COLO668 (cell line): ENCODE measurements around the gene RABAC1.
"Not testable (repeated sequence)": the region's sequence is repeated elsewhere in the genome, so short reads cannot be mapped to it uniquely, and the experiment has no call there.

ENCODE experiments used
- DNase-seq: peaks from one replicate; lab custom pipeline; 2025; ENCODE audit not compliant: unreplicated experiment; lab: John Stamatoyannopoulos, UW

Gene RABAC1

GRCh38 chr19:41917676-41918075 lies 41.4 kb downstream of the RABAC1 start:
- no peak for DNase-seq

DNA sequence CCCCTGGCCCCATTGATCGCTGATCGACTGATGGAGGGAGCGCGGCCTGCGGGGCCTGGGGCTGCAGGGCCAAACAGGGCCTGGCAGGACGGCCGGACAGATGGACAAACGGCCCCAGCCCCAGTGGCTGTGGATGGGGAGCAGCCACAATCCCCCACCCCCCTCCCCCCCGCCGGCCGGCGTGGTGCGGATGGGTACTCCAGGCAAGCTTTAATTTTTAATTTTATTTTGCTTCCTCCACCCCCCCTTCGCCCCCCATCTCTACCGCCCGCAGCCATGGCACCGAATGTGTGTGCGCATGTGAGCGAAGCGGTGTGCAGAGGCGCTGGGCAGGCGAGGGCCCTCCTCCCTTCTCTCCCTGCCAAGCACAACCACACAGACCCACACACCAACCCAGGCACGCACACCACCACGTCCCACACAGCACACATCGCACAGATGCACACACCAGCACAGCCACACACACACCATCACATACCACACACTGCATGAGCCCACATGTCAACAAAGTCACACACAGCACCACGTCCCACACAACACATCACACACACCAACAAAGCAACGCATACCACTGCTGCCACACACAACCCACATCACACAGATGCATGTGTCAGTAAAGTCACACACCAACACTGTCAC lies 43.2 kb downstream of the RABAC1 start:
- DNase-seq: no peak

GRCh38 chr19:41915021-41915775 lies 43.9 kb downstream of the RABAC1 start:
- no peak for DNase-seq

DNA sequence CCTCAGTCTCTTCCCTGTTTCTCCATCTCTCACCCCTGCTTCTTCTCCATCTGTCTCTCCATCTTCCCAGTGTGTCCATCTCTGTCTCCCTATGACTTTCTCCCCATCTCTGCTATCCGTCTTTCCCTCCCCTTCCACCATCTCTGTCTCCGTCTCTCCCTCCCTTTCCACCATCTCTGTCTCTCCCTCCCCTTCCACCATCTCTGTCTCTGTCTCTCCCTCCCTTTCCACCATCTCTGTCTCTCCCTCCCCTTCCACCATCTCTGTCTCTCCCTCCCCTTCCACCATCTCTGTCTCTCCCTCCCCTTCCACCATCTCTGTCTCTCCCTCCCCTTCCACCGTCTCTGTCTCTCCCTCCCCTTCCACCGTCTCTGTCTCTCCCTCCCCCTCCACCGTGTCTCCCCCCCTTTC lies 44.7 kb downstream of the RABAC1 start:
- DNase-seq: not testable (repeated sequence)

DNA sequence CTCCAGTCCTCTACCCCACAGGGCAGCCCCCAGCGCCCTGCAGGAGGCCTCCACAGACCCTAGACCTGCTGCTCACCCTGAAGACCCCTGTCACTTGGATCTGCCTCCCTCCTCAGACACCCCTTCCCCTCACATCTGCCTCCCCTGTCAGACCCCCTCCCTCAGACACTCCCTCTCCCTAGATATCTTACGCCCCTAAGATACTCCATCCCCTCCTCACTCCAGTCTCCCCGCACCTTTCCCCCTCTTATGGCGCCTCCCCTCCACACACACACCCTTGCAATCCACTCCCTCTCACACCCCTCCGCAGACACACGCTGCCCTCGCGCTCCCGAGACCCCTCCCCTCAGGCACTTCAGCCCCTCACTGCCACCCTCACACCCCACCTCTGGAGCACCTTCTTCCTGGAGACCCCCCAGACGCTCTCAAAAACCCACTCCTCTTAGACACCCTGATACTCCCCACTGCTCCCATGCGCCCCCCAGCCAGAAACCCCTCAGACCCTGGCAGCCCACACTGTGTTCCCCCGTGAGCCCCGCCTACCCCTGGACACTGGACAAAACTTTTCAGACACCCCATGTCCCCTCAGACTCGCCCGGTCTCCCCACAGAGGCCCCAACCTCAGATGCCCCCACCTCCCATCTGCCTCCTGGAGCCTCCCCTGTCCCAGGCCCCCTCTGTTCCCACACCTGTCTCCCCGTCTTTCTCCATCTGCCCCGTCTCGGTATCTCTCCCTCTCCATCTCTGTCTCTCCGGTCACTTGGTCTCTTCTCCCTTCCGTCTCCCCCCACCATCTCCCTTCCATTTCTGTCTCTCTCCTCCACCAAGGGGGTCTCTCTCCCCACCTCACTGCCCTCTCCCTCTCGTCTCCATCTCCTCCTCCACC lies 45.3 kb downstream of the RABAC1 start:
- DNase-seq: no peak

- DNase-seq: peak; percentile 16
Measured at GRCh38 chr19:41912899-41913537, 46.1 kb downstream of the RABAC1 start.

DNA sequence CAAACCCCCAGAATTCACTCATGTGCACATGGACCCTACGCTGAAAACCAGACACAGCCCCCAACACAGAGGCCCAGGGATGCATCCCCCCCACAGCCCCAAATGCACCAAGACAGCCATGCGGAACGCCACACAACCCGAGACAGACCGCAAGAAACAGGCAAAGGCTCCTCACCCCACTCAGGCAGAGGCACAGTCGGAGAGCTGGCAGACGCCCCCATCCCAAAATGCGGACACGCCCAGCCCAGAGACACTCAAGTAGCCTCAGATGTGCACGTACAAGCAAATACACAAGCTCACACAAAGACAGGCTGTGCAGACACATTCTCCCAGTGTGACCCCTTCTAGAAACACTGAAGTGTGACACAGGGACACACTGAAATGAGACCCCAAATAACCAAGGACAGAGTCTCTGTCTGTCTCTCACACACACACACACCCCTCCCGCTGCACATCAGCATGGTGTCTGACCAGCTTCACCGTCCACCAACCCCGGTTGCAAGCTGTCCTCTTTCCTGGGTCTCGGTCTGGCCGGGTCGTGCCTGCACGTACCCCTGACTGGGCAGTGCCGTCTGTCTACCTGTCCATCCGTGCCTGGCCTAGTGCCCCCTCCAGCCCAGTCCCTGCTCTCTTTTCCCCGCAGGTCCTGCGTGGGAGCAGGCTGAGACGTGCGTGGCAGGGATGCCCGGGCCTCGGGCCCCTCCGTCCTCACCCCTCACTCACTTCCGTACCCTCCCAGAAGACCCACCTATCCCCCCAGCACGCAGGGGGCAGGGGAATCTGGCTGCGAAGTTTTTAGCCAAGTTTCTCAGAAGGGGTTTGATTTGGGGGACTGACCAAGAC lies 47.0 kb downstream of the RABAC1 start:
- no peak for DNase-seq

DNA sequence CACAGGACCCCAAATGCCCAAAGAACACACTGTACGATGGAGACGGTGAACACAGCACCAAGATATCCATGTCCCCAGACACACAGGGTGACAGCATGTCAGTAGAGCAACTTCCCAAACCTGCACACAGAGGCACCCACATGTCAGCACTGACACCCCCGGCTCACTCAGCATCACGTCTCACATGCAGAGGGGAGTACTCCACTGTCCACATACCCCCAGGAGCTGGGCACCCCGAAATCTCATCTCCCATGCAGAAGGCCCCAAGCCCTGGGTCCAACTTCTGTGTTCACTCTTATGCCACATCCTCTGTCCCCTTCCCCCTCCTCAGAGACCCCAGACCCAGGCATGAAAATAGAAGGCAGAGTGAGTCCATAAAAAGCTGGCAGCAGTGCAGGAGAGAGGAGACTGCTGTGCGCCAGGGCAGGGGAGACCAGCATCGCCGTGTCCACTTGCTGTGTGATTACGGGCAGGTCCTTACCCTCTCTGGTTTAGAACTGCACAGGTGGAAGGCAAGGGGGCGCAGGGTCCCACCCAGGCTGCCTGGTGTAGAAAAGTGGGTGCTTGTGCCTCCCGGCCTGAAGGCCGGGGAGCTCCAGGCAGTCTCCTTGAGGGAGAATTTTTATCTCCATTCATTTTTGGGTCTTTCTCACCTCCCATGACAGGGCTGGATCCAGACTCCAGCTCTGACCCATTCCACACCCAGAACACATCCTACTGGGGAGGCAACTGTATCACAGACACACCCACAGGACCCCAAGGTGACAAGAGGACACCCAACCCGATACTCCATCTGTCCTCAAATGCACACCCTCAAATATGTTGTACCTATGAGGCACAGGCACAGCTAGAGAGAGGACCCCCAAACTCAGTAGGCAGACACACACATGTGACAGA lies 47.9 kb downstream of the RABAC1 start:
- no peak for DNase-seq

DNA sequence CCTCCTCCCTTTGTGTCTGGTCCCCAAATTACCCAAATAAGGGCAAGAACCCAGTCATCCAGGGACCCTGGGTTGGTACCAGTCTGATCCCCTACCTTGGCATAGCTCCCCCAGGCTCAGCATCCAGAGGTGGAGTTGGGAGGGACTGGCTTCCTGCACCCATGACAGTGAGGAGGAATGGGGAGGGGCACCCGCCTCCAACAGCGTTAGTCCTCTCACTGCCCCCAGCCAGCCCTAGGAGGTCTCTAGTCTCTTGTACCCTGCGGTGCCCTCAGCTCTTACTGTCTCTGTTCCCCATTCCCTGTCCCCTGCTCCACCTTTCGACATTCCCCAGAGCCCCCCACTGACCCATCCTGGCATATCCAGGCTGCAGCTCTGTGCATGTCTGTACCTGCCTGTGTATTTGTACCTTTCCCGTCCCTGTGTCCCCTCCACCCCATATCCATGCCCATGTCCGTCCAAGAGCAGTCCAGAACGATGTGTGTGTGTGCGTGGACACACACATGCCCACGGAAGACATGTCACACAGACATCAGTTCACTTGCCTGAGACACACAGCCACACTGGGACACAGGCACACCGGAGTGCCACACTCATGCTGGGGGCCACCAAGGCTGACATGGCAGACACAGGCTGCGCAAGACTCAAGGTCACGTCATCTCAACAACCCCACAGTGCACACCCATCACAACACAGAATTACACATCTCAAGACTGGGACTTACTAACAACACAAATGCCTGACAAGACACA lies 48.7 kb downstream of the RABAC1 start:
- no peak for DNase-seq

- no peak for DNase-seq
Measured at GRCh38 chr19:41909706-41910105, 49.4 kb downstream of the RABAC1 start.

- no peak for DNase-seq
Measured at GRCh38 chr19:41908724-41909464, 50.2 kb downstream of the RABAC1 start.

GRCh38 chr19:41907994-41908615 lies 51.0 kb downstream of the RABAC1 start:
- DNase-seq: no peak

DNA sequence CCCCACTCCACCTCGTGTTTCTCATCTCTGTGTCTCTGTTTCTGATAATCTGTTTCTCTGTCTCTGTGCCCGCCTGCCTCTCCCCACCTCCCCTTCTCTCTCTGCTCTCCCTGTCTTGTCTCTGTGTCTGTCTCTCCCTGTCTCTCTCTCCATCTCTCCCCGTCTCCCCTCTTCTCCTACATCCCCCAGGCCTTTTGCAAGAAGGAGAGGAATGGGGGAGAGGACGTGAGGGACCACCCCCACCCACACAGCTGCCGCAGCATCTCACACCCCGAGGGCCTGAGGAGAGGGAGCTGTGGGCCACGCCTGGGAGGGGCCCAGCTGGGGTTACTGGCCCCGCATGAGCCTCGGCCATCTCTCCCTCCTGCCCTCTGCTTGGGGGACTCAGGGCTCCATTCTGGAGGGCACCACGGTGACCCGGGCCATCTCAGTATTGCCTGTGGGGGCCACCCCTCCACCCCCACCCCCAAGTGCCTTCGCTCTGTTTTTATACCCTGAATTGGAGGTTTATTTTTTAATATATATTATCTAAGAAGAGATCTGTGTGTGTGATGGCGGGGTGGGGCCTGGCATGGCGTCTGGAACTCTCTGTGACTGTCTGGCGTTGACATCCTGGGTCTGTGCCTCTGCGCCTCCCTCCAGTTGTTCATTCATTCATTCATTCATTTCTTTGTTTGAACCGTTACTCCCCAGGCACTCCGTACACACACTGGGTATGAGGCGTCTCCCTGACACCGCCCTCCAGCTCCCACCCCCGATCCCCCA lies 52.0 kb downstream of the RABAC1 start:
- no peak for DNase-seq
